Stomach (tissue), 9 donors: ENCODE measurements around the gene CENPO. TPM values are rescaled to one million over a fixed set of nuclear protein-coding genes. Genes with fewer than 3 reads are reported as not detected.

Experiments used
- DNase-seq, 2 donors: peaks; one replicate each; pipeline versions ENCODE4 v3.0.0 to v3.0.0-alpha.2; 2013 to 2019
- H3K27ac ChIP-seq, 5 donors: fragments of 200-600 bp in 4 of 5; sonication (generic) in 4 of 5; one replicate each; pipeline ENCODE4 v1.5.1; 2013 to 2019; ENCODE audit warnings: mild to moderate bottlenecking in 1 of 5, moderate library complexity in 1 of 5
- H3K27me3 ChIP-seq, 3 donors: fragments of 200-600 bp; sonication (generic); one replicate each; pipeline ENCODE4 v1.5.1; 2017 to 2019; ENCODE audit warnings: mixed run types in 1 of 3
- H3K36me3 ChIP-seq, 4 donors: fragments of 200-600 bp; sonication (generic); 1 replicate in 3 of 4; 2 replicates in 1 of 4; pipeline ENCODE4 v1.5.1; 2016 to 2019
- H3K4me1 ChIP-seq, 4 donors: fragments of 200-600 bp; sonication (generic); one replicate each; pipeline ENCODE4 v1.5.1; 2016 to 2019
- H3K4me3 ChIP-seq, 4 donors: fragments of 200-600 bp; sonication (generic) in 3 of 4; one replicate each; pipeline ENCODE4 v1.5.1; 2016 to 2019; ENCODE audit warnings: mild to moderate bottlenecking in 1 of 4
- H3K9me3 ChIP-seq, 4 donors: fragments of 200-600 bp; sonication (generic); one replicate each; pipeline ENCODE4 v1.5.1; 2016 to 2019
- EP300 ChIP-seq: sonication (generic); formaldehyde crosslinking; IDR thresholded peaks from one replicate; pipeline ENCODE4 v1.6.1; 2017; ENCODE audit warnings: antibody characterized with exemption
- POLR2A ChIP-seq, 4 donors: fragments of 450-650 bp; IDR thresholded peaks; one replicate each; pipeline ENCODE4 v1.6.1; 2016; ENCODE audit warnings: antibody characterized with exemption in 4 of 4, control low read depth in 2 of 4, mild to moderate bottlenecking in 1 of 4, moderate library complexity in 1 of 4
- POLR2AphosphoS5 ChIP-seq, 3 donors: sonication (generic); formaldehyde crosslinking; IDR thresholded peaks; one replicate each; pipeline ENCODE4 v1.6.1; 2016; ENCODE audit warnings: antibody characterized with exemption in 3 of 3
- WGBS, 5 donors: extraction: QIAGEN DNeasy Blood & Tissue Kit in 3 of 5; methylation state at CpG; one replicate each; pipeline versions ENCODE4 v1.1.5 to v1.1.7; 2013 to 2018; 5-methylcytosine and 5-hydroxymethylcytosine counted together
- intact Hi-C: fragments of 100-400 bp; cut with DNase I; formaldehyde crosslinking; loops from one replicate; pipeline ENCODE4 v1.15.1; 2023; ENCODE audit warnings: low total_unique reads
- polyA plus RNA-seq, 3 donors: library from polyadenylated mRNA; stranded (reverse); fragments of 200-250 nt; gene quantifications; one replicate each; pipeline ENCODE4 v1.2.3, GENCODE V29; 2013
- total RNA-seq, 5 donors: library from RNA; depleted of rRNA; stranded (reverse); fragments of >200 nt; gene quantifications; one replicate each; pipeline versions ENCODE4 v1.1.0 to v1.2.3, GENCODE V29; 2014 to 2016
- TF ChIP-seq, protein P1 (sequence below), 7 experiments: fragments of 450-650 bp in 4 of 7; fragments of 200-600 bp in 3 of 7; sonication (generic) in 3 of 7; IDR thresholded peaks; one replicate each; pipeline ENCODE4 v1.5.1; 2016 to 2019; ENCODE audit warnings: antibody characterized with exemption in 7 of 7, control low read depth in 2 of 7, mild to moderate bottlenecking in 1 of 7
- donor health status: healthy with polysubstance abuse.
- donor health status: Bipolar disorder and iron deficiency.
- donor health status: healthy.

The CENPO gene
- total and polyA plus RNA-seq, 8 donors = 1.3 to 70.0 (median 5.0) TPM

DNA sequence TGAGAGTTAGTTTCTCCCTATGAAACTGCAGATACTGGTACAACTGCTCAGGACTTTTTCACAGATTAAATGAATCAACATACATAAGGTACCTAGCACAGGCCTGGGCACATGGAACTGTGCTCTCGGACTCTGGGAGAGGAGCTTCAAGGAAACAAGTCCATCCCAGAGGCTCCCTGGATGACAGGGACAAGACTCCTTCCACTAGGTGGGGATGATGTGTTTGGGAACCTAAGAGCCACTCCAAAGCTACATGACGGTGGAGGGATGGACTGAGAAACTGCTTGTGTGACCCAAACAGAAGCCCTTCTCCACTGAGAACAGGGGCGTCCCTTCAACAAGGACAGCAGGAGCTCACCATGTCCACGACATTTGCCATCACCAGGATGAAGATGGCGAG, 37.1 kb downstream of the CENPO start:
- peaks cover 0 to 41% (median 28%) of the 10 kb centered on the region in 4 donors for H3K36me3 ChIP-seq
- WGBS, 5 donors = 81 to 93% (median 87%) methylated on average over 5 of the region's 5 CpGs
- no peak for DNase-seq
- intact Hi-C loops = no loop called here
- H3K27ac ChIP-seq = no peak overlapping the region
- H3K4me1 ChIP-seq = peaks cover 8 to 12% (median 10%) of the 10 kb centered on the region in 4 donors
- H3K27me3 ChIP-seq = no peaks in the 10 kb centered on the region
- H3K4me3 ChIP-seq = no peak overlapping the region
- no peaks in the 10 kb centered on the region for H3K9me3 ChIP-seq
- TF ChIP-seq, protein P1, sequence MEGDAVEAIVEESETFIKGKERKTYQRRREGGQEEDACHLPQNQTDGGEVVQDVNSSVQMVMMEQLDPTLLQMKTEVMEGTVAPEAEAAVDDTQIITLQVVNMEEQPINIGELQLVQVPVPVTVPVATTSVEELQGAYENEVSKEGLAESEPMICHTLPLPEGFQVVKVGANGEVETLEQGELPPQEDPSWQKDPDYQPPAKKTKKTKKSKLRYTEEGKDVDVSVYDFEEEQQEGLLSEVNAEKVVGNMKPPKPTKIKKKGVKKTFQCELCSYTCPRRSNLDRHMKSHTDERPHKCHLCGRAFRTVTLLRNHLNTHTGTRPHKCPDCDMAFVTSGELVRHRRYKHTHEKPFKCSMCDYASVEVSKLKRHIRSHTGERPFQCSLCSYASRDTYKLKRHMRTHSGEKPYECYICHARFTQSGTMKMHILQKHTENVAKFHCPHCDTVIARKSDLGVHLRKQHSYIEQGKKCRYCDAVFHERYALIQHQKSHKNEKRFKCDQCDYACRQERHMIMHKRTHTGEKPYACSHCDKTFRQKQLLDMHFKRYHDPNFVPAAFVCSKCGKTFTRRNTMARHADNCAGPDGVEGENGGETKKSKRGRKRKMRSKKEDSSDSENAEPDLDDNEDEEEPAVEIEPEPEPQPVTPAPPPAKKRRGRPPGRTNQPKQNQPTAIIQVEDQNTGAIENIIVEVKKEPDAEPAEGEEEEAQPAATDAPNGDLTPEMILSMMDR (IDR thresholded peaks at IDR 0.05) = no peak
- TF ChIP-seq POLR2AphosphoS5 (IDR thresholded peaks at IDR 0.05) (no peak), EP300 (no peak), POLR2A (IDR thresholded peaks at IDR 0.05) (no peak)

DNA sequence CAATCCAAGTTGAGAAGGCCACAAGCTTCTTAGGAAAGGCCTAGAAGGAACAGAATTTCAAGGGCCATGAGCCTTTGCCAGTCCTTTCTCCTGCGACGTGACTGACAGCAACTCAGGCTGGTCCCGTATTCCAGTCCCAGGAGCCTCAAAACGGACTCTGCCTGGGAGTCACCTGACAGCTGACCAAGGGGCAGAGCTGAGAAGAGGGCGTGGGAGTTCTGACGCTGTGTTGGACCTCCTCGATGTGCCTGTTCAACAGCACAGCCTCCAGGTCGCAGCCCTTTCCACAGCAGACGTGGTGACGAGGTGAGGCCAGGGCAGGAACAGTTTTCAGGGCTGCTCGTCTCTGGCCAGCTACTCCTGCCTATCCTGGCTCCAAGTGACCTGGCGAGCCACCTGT, 37.6 kb downstream of the CENPO start:
- H3K36me3 ChIP-seq = peaks cover 0 to 41% (median 31%) of the 10 kb centered on the region in 4 donors
- H3K4me3 ChIP-seq = no peak overlapping the region
- DNase-seq = no peak
- no peak overlapping the region for H3K27ac ChIP-seq
- H3K27me3 ChIP-seq = no peaks in the 10 kb centered on the region
- intact Hi-C loops = no loop called here
- WGBS, 5 donors = 91 to 94% (median 92%) methylated on average over 12 of the region's 12 CpGs
- H3K4me1 ChIP-seq = peaks cover 8 to 12% (median 10%) of the 10 kb centered on the region in 4 donors
- no peak for TF ChIP-seq POLR2A (IDR thresholded peaks at IDR 0.05)
- TF ChIP-seq EP300 = no peak
- TF ChIP-seq, protein P1 (IDR thresholded peaks at IDR 0.05) = no peak
- TF ChIP-seq POLR2AphosphoS5 (IDR thresholded peaks at IDR 0.05) = no peak
- no peaks in the 10 kb centered on the region for H3K9me3 ChIP-seq

DNA sequence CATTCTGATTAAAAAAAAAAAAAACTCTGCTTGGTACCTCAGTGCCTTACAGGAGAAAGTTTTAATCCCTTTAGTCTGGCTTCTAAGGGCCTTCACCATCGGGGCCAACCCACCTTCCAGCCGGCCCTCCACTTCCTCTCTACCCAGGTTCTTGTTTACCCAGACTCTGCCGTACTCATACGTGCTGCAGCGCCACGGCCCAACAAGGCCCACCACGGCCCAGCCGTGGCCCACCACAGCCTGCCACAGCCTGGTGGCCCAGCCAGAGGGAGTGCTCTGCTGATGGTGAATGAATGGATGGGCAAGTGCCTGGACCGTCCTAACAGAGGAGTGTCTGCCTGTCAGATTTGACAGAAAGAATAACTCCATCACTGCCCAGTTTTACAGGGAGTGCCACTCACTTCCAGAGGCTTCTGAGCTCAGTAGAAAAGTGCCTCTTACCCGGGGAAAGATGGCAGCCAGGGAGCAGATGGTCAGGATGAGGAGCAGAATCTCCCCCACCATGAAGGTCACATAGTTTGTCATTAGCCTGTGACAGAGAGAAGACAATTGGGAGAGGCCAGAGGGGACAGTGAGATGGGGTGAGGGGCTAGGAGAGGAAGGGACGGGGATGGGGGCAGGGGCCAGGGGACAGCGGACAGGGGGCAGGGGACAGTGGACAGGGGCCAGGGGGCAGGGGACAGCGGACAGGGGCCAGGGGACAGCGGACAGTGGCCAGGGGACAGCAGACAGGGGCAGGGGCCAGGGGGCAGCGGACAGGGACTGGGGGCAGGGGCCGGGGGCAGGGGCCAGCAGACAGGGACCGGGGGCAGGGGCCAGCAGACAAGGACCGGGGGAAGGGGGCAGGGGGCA, 38.2 kb downstream of the CENPO start:
- TF ChIP-seq POLR2AphosphoS5 (IDR thresholded peaks at IDR 0.05) = no peak
- H3K4me1 ChIP-seq = peaks cover 8 to 12% (median 10%) of the 10 kb centered on the region in 4 donors
- WGBS, 5 donors = 82 to 91% (median 85%) methylated on average over 12 to 18 of the region's 18 CpGs
- H3K36me3 ChIP-seq = peaks cover 0 to 45% (median 38%) of the 10 kb centered on the region in 4 donors
- no peaks in the 10 kb centered on the region for H3K27me3 ChIP-seq
- H3K4me3 ChIP-seq = no peak overlapping the region
- DNase-seq = no peak
- H3K27ac ChIP-seq = no peak overlapping the region
- no peaks in the 10 kb centered on the region for H3K9me3 ChIP-seq
- intact Hi-C loops = no loop called here

- Histone ChIP-seq H3K27ac (no peak overlapping the region), H3K4me3 (no peak overlapping the region), H3K27me3 (no peaks in the 10 kb centered on the region), H3K4me1 (peaks cover 8 to 11% (median 9%) of the 10 kb centered on the region in 4 donors), H3K9me3 (no peaks in the 10 kb centered on the region), H3K36me3 (peaks cover 0 to 51% (median 44%) of the 10 kb centered on the region in 4 donors)
- TF ChIP-seq POLR2AphosphoS5 (IDR thresholded peaks at IDR 0.05) (no peak), EP300 (no peak)
- TF ChIP-seq, protein P1 (IDR thresholded peaks at IDR 0.05) = no peak
- 49 to 67% (median 62%) methylated on average over 13 to 14 of the region's 14 CpGs for WGBS, 5 donors
- intact Hi-C loops = no loop called here
- DNase-seq = peak; percentile 46 to 67
Measured at GRCh38 chr2:24832073-24832461, 38.8 kb downstream of the CENPO start.

DNA sequence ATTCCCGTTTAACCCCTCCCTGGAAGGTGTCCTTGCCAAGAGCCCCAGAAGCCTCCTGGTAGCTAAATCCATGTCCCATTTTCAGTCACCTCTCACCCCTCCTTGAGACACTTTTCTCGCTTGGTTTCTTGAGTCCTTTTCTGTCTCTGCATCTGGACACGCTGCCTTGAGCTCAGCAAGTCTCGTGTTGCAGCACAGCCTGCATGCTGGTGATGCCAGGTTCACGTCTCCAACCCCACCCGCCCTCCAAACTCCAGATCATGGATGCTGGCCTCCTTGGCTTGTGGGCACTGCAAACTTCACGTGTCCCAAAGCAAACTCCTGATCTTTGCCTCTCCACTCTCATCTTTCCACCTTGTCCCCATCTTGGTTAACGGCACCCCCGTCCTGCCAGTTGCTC, 39.3 kb downstream of the CENPO start:
- Histone ChIP-seq H3K36me3 (peaks cover 0 to 56% (median 48%) of the 10 kb centered on the region in 4 donors), H3K9me3 (no peaks in the 10 kb centered on the region), H3K4me3 (no peak overlapping the region), H3K27me3 (no peaks in the 10 kb centered on the region), H3K4me1 (peaks cover 4 to 6% (median 5%) of the 10 kb centered on the region in 4 donors), H3K27ac (no peak overlapping the region)
- TF ChIP-seq, protein P1 (IDR thresholded peaks at IDR 0.05) = no peak
- TF ChIP-seq POLR2A (IDR thresholded peaks at IDR 0.05) = no peak
- TF ChIP-seq EP300 = no peak
- intact Hi-C loops = no loop called here
- DNase-seq = no peak
- 72 to 80% (median 74%) methylated on average over 9 of the region's 9 CpGs for WGBS, 5 donors
